NCI-H2081 treated with DMSO at 0.1 percent for 48 hours (cell line): ENCODE measurements around the gene LRRC8C.
"Not testable (repeated sequence)": the region's sequence is repeated elsewhere in the genome, so short reads cannot be mapped to it uniquely, and the experiment has no call there.

ENCODE experiments used
- DNase-seq: peaks from one replicate; lab custom pipeline; 2025; lab: John Stamatoyannopoulos, UW

Gene LRRC8C

GRCh38 chr1:89607586-89608318 is 25.2 kb upstream of the LRRC8C start:
- no peak for DNase-seq

GRCh38 chr1:89608319-89608983 is 24.5 kb upstream of the LRRC8C start:
- no peak for DNase-seq

- DNase-seq: no peak
Observed at GRCh38 chr1:89608984-89609725, 23.8 kb upstream of the LRRC8C start.

DNA sequence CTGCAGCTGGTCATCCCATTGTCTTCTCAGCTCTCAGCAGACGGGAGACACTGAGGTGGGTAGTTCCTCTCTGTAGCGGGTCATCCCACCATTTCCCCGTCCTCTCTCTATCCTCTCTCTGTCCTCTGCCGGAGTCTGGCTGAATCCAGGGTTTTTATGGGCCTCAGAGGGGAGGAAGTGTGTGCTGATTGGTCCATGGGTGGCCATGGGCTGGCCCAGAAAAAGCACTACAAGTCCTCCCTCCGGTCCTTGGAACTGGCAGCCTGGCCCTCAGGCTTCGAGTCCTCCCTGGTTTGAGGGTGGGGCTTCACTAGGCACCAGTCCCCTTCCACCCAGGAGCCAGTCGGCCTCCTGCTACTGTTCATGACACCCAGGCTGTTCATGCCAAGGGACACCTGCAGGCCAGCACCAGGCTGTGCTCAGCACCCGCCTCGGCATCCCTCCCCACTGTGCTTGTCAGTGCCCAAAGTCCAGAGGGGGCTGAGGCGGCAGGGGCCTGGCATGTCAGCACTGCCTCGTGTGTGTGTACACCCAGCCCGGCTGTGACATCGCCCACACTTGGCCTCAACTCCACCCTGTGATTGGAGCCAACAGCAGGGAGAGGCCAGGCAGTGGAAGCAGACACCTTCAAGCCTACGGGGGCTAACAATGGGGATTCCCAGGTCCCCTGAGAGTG is 23.0 kb upstream of the LRRC8C start:
- no peak for DNase-seq

- no peak for DNase-seq
Observed at GRCh38 chr1:89610457-89611011, 22.4 kb upstream of the LRRC8C start.

- no peak for DNase-seq
Observed at GRCh38 chr1:89611721-89612120, 21.2 kb upstream of the LRRC8C start.

GRCh38 chr1:89613928-89614327 is 19.0 kb upstream of the LRRC8C start:
- no peak for DNase-seq

- no peak for DNase-seq
Observed at GRCh38 chr1:89615676-89616598, 17.0 kb upstream of the LRRC8C start.

GRCh38 chr1:89616844-89617627 is 15.9 kb upstream of the LRRC8C start:
- DNase-seq: no peak

GRCh38 chr1:89620664-89621063 is 12.3 kb upstream of the LRRC8C start:
- DNase-seq: no peak

- DNase-seq: no peak
Observed at GRCh38 chr1:89622895-89623294, 10.0 kb upstream of the LRRC8C start.

DNA sequence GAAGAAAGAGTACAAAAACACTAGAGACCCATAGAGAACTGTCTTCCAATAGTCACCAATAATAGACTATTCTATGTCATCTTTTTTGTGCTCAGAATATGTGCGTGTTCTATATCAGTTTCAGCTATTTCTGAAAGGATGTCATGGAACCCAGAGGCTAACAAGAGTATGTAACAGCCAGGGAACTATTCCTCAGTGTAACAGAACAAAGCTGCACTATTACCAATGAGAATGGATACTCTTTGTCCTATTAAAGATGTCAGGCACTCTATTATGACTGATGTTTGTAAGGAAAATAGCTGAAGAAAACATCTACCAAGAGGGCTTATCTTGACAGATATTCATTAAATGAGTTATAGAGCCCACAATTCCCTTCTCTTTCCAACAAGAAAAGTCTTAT is 8.6 kb upstream of the LRRC8C start:
- no peak for DNase-seq

GRCh38 chr1:89624715-89625323 is 8.1 kb upstream of the LRRC8C start:
- no peak for DNase-seq

DNA sequence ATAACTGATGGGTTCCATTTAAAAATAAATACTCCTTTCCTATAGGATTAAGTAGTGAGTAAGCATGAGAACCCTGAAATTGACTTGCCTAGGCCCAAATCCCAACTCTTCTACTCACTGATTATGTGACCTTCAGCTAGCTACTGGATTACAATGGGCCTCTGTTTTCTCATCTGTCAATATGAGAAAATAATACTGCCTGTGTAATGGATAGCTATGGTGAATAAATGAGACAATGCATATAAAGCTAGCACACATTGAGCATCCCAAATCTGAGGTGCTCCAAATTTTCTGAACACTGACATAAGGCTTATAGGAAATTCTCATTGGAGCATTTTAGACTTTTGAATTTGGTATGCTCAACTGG is 5.3 kb upstream of the LRRC8C start:
- no peak for DNase-seq

DNA sequence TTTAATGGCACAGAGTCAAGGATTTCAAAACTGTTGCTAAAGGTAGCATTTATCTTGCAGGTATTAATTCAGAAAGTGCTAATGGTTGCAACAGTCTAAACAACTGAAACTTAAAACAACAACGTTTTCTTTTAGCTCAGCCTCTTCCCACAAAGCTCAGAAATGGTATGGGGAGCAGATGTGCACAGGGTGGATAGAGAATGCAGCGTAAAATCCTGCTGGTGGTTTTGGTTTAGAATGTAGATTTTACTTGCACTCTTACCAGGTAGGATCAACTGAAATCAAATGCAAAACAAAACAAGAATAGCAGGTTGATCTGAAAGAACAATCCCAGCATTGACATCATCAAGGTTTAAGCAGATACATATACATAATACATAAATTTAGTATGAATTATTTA is 3.8 kb upstream of the LRRC8C start:
- DNase-seq: no peak

- DNase-seq: not testable (repeated sequence)
Observed at GRCh38 chr1:89629600-89629999, 3.3 kb upstream of the LRRC8C start.

- DNase-seq: no peak
Observed at GRCh38 chr1:89630048-89630447, 2.9 kb upstream of the LRRC8C start.

- DNase-seq: no peak
Observed at GRCh38 chr1:89631816-89632656, 884 bp upstream of the LRRC8C start.

- DNase-seq: no peak
Observed at GRCh38 chr1:89633248-89633799, 404 bp downstream of the LRRC8C start.
